GM20431 (cell line): ENCODE data around the gene TERT.
"Not testable (repeated sequence)": the region's sequence is repeated elsewhere in the genome, so short reads cannot be mapped to it uniquely, and the experiment has no call there.

Experiments used
- in situ Hi-C: fragments of 300-500 bp; cut with MseI, MboI; formaldehyde crosslinking; loops from one replicate; pipeline ENCODE4 v1.15.0; 2020; ENCODE audit warnings: low sequenced_read_pairs; ENCODE audit not compliant: unreplicated experiment

TERT gene

GRCh38 chr5:1331861-1332405 is 37.1 kb upstream of the TERT start:
- in situ Hi-C loops, result no loop called here

GRCh38 chr5:1330847-1331831 is 36.3 kb upstream of the TERT start:
- in situ Hi-C loops, result no loop called here

GRCh38 chr5:1330146-1330846 is 35.4 kb upstream of the TERT start:
- in situ Hi-C loops, result no loop called here

- in situ Hi-C loops, result no loop called here
Measured at GRCh38 chr5:1329111-1329579, 34.3 kb upstream of the TERT start.

- in situ Hi-C loops, result not testable (repeated sequence)
Measured at GRCh38 chr5:1328237-1329110, 33.6 kb upstream of the TERT start.

GRCh38 chr5:1326901-1327756 is 32.3 kb upstream of the TERT start:
- in situ Hi-C loops, result not testable (repeated sequence)

- in situ Hi-C loops, result not testable (repeated sequence)
Measured at GRCh38 chr5:1326532-1326875, 31.6 kb upstream of the TERT start.

- in situ Hi-C loops, result no loop called here
Measured at GRCh38 chr5:1325870-1326531, 31.1 kb upstream of the TERT start.

GRCh38 chr5:1325191-1325741 is 30.4 kb upstream of the TERT start:
- in situ Hi-C loops, result no loop called here

- in situ Hi-C loops, result no loop called here
Measured at GRCh38 chr5:1324719-1325190, 29.9 kb upstream of the TERT start.

- in situ Hi-C loops, result no loop called here
Measured at GRCh38 chr5:1324301-1324700, 29.4 kb upstream of the TERT start.

- in situ Hi-C loops, result no loop called here
Measured at GRCh38 chr5:1323803-1324173, 28.9 kb upstream of the TERT start.

- in situ Hi-C loops, result no loop called here
Measured at GRCh38 chr5:1322955-1323802, 28.3 kb upstream of the TERT start.

GRCh38 chr5:1322036-1322900 is 27.4 kb upstream of the TERT start:
- in situ Hi-C loops, result no loop called here

- in situ Hi-C loops, result no loop called here
Measured at GRCh38 chr5:1321576-1321975, 26.7 kb upstream of the TERT start.
